HFFc6 (cell line): Measurements from ENCODE around the gene CDC14B. TPM values are rescaled to one million over a fixed set of nuclear protein-coding genes. Genes with fewer than 3 reads are reported as not detected.
"Not testable (repeated sequence)": the region's sequence is repeated elsewhere in the genome, so short reads cannot be mapped to it uniquely, and the experiment has no call there.

ENCODE experiments used
- DNase-seq: peaks from one replicate; pipeline ENCODE4 v3.0.0-alpha.2; 2018
- H3K27ac Mint-ChIP-seq: 2 replicates; pipeline ENCODE4 v1.8.0; 2020; ENCODE audit warnings: mild to moderate bottlenecking, mixed read lengths
- H3K27me3 Mint-ChIP-seq: 2 replicates; pipeline ENCODE4 v1.8.0; 2021; ENCODE audit warnings: mild to moderate bottlenecking, moderate library complexity, mixed read lengths; ENCODE audit not compliant: insufficient read depth
- H3K36me3 Mint-ChIP-seq: 2 replicates; pipeline ENCODE4 v1.8.0; 2021; ENCODE audit warnings: low read depth, mixed read lengths
- H3K4me1 Mint-ChIP-seq: 2 replicates; pipeline ENCODE4 v1.8.0; 2020; ENCODE audit warnings: low read depth, mixed read lengths
- H3K4me3 Mint-ChIP-seq: 2 replicates; pipeline ENCODE4 v1.8.0; 2020; ENCODE audit warnings: mild to moderate bottlenecking, moderate library complexity, mixed read lengths
- H3K9me3 Mint-ChIP-seq: 2 replicates; pipeline ENCODE4 v1.8.0; 2020; ENCODE audit warnings: mild to moderate bottlenecking, mixed read lengths
- long read RNA-seq: library from polyadenylated mRNA; unstranded; transcript quantifications from one replicate; pipeline ENCODE4 v2.0.0, GENCODE V29; 2019
- total RNA-seq, 6 experiments: library from RNA; stranded (reverse); fragmentation: NEBNext Ultra II Directional; extraction: Animal tissue kit (Norgen Biotek cat#: 25700); gene quantifications; 2 replicates in 1 of 6; 3 replicates in 5 of 6; pipeline ENCODE4 v1.2.3, GENCODE V29; 2021
- TF ChIP-seq, protein P1 (sequence below): fragments of 200-600 bp; sonication (generic); IDR thresholded peaks from 2 replicates; pipeline ENCODE4 v1.5.0; 2021; ENCODE audit warnings: antibody characterized with exemption, mild to moderate bottlenecking

Gene CDC14B
- 10 to 100 TPM; 10.7 to 14.9 (median 12.1) TPM for total RNA-seq
- long read RNA-seq, partial matches to known transcripts, result 0 of 5 reads
- long read RNA-seq, other reads (novel, unspliced or antisense), result 4 of 5 reads

DNA sequence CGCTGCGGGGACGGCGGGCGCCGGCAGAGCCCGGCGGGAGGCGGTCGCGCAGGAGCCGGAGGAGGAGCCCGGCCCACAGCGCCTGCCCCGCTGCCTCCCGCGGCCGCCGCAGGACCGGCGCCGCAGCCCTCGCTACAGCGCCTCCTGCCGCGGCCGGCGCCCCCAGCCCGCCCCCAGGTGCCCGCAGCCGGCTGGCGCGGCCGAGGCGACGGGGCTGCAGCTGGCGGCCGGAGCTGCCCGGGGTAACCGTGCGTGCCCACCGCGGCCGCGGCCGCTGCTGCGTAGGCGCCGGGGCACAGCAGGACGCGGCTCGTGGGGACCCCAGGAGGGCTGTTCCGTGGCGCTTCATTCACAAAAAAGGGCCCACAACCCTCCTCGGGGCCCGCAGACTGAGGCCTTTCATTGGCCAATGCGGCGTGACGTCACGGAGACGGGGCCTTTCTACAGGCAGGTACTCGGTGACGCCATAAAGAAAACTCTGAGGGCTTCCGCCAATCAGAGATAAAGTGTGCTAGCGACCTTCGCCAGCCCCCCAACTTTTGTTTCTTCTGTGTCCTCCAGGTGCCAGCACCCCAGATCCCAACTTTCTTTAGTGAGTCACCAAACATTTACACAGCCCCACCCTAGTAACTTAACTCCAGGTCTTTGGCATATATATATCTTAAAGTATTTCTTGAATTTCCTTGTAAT lies at the start of gene CDC14B:
Gene CDC14B (minus strand): TSS at position 353 of the 690 bp plus-strand sequence. CDS start 465 bp downstream, outside the sequence.
- Mint-ChIP-seq H3K27ac (peak within 1 kb of the TSS; percentile 71), H3K4me3 (peak within 1 kb of the TSS; percentile 86), H3K9me3 (no peaks in the 10 kb centered on the region), H3K36me3 (no peaks in the 10 kb centered on the region), H3K27me3 (no peaks in the 10 kb centered on the region; the same call in 1 of the 2 replicates), H3K4me1 (peaks cover 48% of the 10 kb centered on the region)
- peak; percentile 74 for DNase-seq
- TF ChIP-seq, protein P1, sequence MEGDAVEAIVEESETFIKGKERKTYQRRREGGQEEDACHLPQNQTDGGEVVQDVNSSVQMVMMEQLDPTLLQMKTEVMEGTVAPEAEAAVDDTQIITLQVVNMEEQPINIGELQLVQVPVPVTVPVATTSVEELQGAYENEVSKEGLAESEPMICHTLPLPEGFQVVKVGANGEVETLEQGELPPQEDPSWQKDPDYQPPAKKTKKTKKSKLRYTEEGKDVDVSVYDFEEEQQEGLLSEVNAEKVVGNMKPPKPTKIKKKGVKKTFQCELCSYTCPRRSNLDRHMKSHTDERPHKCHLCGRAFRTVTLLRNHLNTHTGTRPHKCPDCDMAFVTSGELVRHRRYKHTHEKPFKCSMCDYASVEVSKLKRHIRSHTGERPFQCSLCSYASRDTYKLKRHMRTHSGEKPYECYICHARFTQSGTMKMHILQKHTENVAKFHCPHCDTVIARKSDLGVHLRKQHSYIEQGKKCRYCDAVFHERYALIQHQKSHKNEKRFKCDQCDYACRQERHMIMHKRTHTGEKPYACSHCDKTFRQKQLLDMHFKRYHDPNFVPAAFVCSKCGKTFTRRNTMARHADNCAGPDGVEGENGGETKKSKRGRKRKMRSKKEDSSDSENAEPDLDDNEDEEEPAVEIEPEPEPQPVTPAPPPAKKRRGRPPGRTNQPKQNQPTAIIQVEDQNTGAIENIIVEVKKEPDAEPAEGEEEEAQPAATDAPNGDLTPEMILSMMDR, result peak; percentile 21; the same call in 1 of the 2 replicates

DNA sequence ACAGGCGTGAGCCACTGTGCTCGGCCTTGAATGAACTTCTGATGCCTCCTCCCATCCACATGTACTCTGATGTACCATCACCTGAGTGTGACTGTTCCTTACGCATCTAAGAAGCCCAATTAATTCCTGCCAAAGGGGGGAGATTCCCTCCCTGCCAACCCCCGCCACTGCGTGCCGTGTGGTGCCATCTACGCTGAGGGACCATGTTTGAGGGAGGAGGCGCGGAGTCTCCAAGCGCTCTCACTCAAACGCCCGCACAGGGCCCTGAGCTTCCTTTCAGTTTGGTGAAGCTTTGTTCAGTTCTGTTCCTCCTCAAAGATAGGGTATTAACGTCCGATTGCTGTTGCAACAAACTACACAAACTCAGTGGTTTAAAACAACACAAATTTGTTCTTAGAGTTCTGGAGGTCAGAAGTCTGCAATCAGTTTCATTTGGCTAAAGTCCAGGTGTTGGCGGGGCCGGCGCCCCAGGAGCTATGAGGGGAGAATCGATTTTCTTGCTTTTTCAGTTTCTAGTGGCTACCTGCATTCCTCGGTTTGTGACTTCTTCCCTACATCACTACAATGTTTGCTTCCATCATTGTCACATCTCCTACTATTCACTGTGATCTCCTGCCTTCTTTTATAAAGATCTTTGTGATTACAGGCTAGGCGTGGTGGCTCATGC lies 49.4 kb upstream of the CDC14B start:
- H3K4me3 Mint-ChIP-seq, result no peak overlapping the region
- H3K9me3 Mint-ChIP-seq, result 0 out of 2 replicates have a peak, but pooled peaks cover 8% of the 10 kb centered on the region
- no peaks in the 10 kb centered on the region; the same call in 1 of the 2 replicates for H3K27me3 Mint-ChIP-seq
- H3K36me3 Mint-ChIP-seq, result no peaks in the 10 kb centered on the region; the same call in 1 of the 2 replicates
- TF ChIP-seq, protein P1, result no peak
- no peaks in the 10 kb centered on the region; the same call in 1 of the 2 replicates for H3K4me1 Mint-ChIP-seq
- DNase-seq, result no peak
- H3K27ac Mint-ChIP-seq, result no peak overlapping the region

DNA sequence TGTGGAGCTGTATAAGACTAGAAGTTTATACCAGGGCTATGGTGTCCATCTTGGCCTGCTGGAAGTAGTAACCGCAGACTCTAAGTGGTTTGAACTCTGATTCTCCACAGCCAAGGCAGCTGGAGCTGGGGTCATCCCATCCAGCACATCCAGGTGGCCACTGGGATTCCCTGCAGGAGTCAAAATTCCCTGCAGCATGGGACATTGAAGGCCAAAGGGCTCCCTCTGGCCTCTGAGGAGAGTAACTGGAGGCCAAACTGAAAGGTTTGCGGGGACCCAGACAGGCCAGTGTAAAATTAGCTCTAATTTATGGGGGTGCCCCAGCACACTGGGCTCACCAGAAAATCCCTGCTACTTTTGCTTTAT lies 47.7 kb upstream of the CDC14B start:
- H3K4me3 Mint-ChIP-seq, result no peak overlapping the region
- H3K27ac Mint-ChIP-seq, result no peak overlapping the region
- no peaks in the 10 kb centered on the region; the same call in 1 of the 2 replicates for H3K27me3 Mint-ChIP-seq
- TF ChIP-seq, protein P1, result no peak
- H3K4me1 Mint-ChIP-seq, result no peaks in the 10 kb centered on the region
- H3K36me3 Mint-ChIP-seq, result no peaks in the 10 kb centered on the region
- no peak for DNase-seq
- H3K9me3 Mint-ChIP-seq, result 0 out of 2 replicates have a peak, but pooled peaks cover 8% of the 10 kb centered on the region

DNA sequence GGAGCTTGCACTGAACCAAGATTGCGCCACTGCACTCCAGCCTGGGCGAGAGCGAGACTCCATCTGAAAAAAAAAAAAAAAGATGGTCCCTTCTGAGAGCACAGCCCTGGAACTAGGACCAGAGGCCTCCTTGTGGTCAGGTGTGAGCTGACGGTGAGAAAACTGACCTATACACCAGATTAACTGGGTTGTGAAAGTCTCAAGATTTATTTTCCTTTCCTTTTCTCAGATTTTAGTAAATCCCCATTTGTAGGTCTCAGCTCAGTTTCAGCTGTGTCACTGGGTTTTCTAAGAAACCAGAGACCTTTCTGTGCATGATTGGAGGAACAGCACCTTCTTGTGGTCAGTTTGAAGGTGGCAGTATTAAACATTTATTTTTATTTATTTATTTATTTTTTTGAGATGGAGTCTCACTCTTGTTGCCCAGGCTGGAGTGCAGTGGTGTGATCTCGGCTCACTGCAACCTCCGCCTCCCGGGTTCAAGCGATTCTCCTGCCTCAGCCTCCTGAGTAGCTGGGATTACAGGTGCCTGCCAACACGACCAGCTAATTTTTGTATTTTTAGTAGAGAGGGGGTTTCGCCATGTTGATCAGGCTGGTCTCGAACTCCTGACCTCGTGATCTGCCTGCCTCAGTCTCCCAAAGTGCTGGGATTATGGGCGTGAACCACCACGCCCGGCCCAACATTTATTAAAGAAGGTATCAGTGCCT lies 47.2 kb upstream of the CDC14B start:
- H3K36me3 Mint-ChIP-seq, H3K9me3 Mint-ChIP-seq, H3K4me3 Mint-ChIP-seq, H3K27me3 Mint-ChIP-seq, H3K4me1 Mint-ChIP-seq: not testable (repeated sequence)
- TF ChIP-seq, protein P1, result peak; percentile 91
- peak; percentile 70 for DNase-seq
- peak overlapping the region; percentile 51; the same call in 1 of the 2 replicates for H3K27ac Mint-ChIP-seq

DNA sequence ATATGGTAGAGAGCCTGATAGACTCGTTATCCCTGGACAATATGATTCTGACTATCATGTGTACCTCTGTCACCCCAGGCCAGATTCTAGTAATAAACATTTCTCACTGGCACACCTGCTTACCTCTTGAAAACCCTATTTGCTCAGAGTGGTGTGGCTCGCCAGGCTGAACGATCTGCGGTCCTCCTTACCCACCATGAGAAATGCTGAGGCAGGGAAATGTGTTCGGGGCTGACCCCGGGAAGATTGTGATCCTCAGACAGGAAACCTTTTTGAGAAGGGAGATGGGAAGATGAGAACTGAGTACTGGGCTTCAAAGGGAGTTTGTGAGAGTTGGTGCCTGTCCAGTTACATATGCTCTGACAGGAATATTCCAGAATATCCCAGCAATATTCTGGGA lies 46.1 kb upstream of the CDC14B start:
- TF ChIP-seq, protein P1, result no peak
- Mint-ChIP-seq H3K36me3 (no peaks in the 10 kb centered on the region), H3K27ac (0 out of 2 replicates have a peak overlapping the region, but pooled peaks have one; percentile 22), H3K4me1 (no peaks in the 10 kb centered on the region), H3K4me3 (no peak overlapping the region), H3K9me3 (0 out of 2 replicates have a peak, but pooled peaks cover 8% of the 10 kb centered on the region), H3K27me3 (no peaks in the 10 kb centered on the region; the same call in 1 of the 2 replicates)
- no peak for DNase-seq
